NB4 (cell line): Measurements from ENCODE around the gene KRT72.

Experiments
- CTCF ChIP-seq: IDR thresholded peaks from one replicate; pipeline ENCODE4 v1.5.1; 2012; ENCODE audit warnings: low read depth, low read length
- MAX ChIP-seq: IDR thresholded peaks from 2 replicates; pipeline ENCODE4 v1.6.1; 2011; ENCODE audit warnings: low read depth, low read length

GRCh38 chr12:52630008-52630500 is 28.8 kb upstream of the KRT72 start:
- TF ChIP-seq CTCF (no peak), MAX (no peak)
